Upper lobe of left lung (tissue), 6 donors: ENCODE measurements around the gene ULK4. TPM values are rescaled to one million over a fixed set of nuclear protein-coding genes. Genes with fewer than 3 reads are reported as not detected.

ENCODE experiments used
- ATAC-seq, 2 donors: fragments of 200-7000 bp; cut with Tn5 transposase; one replicate each; pipeline ENCODE4 v1.9.1; 2022; ENCODE audit warnings: mild to moderate bottlenecking in 2 of 2, moderate library complexity in 2 of 2; ENCODE audit not compliant: low FRiP score in 2 of 2
- DNase-seq, 2 donors: peaks; one replicate each; pipeline ENCODE4 v3.0.0-alpha.2; 2019 to 2020
- H3K27ac ChIP-seq, 4 donors: fragments of 200-600 bp; sonication (generic); one replicate each; pipeline ENCODE4 v1.5.1; 2016 to 2019
- H3K27me3 ChIP-seq, 4 donors: fragments of 200-600 bp; sonication (generic); one replicate each; pipeline ENCODE4 v1.5.1; 2017 to 2019
- H3K36me3 ChIP-seq, 4 donors: fragments of 200-600 bp; sonication (generic); one replicate each; pipeline ENCODE4 v1.5.1; 2016 to 2019
- H3K4me1 ChIP-seq, 4 donors: fragments of 200-600 bp; sonication (generic); one replicate each; pipeline ENCODE4 v1.5.1; 2018 to 2019
- H3K4me3 ChIP-seq, 4 donors: fragments of 200-600 bp; sonication (generic); one replicate each; pipeline ENCODE4 v1.5.1; 2017 to 2019; ENCODE audit warnings: mild to moderate bottlenecking in 2 of 4, moderate library complexity in 1 of 4
- H3K9me3 ChIP-seq, 4 donors: fragments of 200-600 bp; sonication (generic); one replicate each; pipeline ENCODE4 v1.5.1; 2018 to 2019
- CTCF ChIP-seq, 6 experiments: fragments of 450-650 bp in 4 of 6; fragments of 200-600 bp in 2 of 6; sonication (generic) in 2 of 6; IDR thresholded peaks; one replicate each; pipeline ENCODE4 v1.5.1; 2016 to 2019; ENCODE audit warnings: antibody characterized with exemption in 6 of 6
- EP300 ChIP-seq, 4 donors: sonication (generic); formaldehyde crosslinking; IDR thresholded peaks; one replicate each; pipeline ENCODE4 v1.5.1; 2017; ENCODE audit warnings: antibody characterized with exemption in 4 of 4, control low read depth in 2 of 4
- POLR2A ChIP-seq, 4 donors: fragments of 450-650 bp; IDR thresholded peaks; one replicate each; pipeline ENCODE4 v1.5.1; 2016 to 2017; ENCODE audit warnings: antibody characterized with exemption in 4 of 4, mild to moderate bottlenecking in 2 of 4
- POLR2AphosphoS5 ChIP-seq, 2 donors: sonication (generic); formaldehyde crosslinking; IDR thresholded peaks; one replicate each; pipeline ENCODE4 v1.5.1; 2017; ENCODE audit warnings: antibody characterized with exemption in 2 of 2
- WGBS, 2 donors: methylation state at CpG; one replicate each; pipeline ENCODE4 v1.1.5; 2017 to 2018; 5-methylcytosine and 5-hydroxymethylcytosine counted together
- total RNA-seq, 6 donors: library from RNA; depleted of rRNA in 4 of 6; stranded (reverse); fragments of >200 nt in 4 of 6; gene quantifications; one replicate each; pipeline versions ENCODE4 v1.1.0 to v1.2.1, GENCODE V29; 2016 to 2021
- donor health status: DM: no; HTN: no; CAD: no; lungs with moderate emphysema.
- donor health status: DM: no; HTN: yes; CAD: no; lungs with severe emphysema.

The ULK4 gene
- total RNA-seq, 6 donors from 2014 or later: 9.4 to 76.5 (median 28.1) TPM

GRCh38 chr3:41833628-41834027 lies 128.3 kb downstream of the ULK4 start:
- no peak overlapping the region for H3K4me3 ChIP-seq
- no peaks in the 10 kb centered on the region for H3K4me1 ChIP-seq
- H3K36me3 ChIP-seq: no peaks in the 10 kb centered on the region
- no peak for ATAC-seq
- WGBS, 2 donors: 83 to 97% methylated on average over 3 of the region's 3 CpGs
- DNase-seq: no peak
- no peaks in the 10 kb centered on the region for H3K27me3 ChIP-seq
- TF ChIP-seq CTCF (IDR thresholded peaks at IDR 0.05): no peak
- no peak for TF ChIP-seq POLR2AphosphoS5 (IDR thresholded peaks at IDR 0.05)
- TF ChIP-seq EP300 (IDR thresholded peaks at IDR 0.05): no peak
- TF ChIP-seq POLR2A (IDR thresholded peaks at IDR 0.05): no peak
- no peaks in the 10 kb centered on the region for H3K9me3 ChIP-seq
- no peak overlapping the region for H3K27ac ChIP-seq

GRCh38 chr3:41819236-41819635 lies 142.7 kb downstream of the ULK4 start:
- Histone ChIP-seq H3K36me3 (no peaks in the 10 kb centered on the region), H3K4me1 (no peaks in the 10 kb centered on the region), H3K27me3 (no peaks in the 10 kb centered on the region), H3K4me3 (no peak overlapping the region), H3K27ac (no peak overlapping the region), H3K9me3 (no peaks in the 10 kb centered on the region)
- 61 to 77% methylated on average over 3 of the region's 3 CpGs for WGBS, 2 donors
- DNase-seq (no peak), ATAC-seq (no peak)
- no peak for TF ChIP-seq EP300 (IDR thresholded peaks at IDR 0.05)
- TF ChIP-seq POLR2A (IDR thresholded peaks at IDR 0.05): no peak
- no peak for TF ChIP-seq POLR2AphosphoS5 (IDR thresholded peaks at IDR 0.05)
- TF ChIP-seq CTCF (IDR thresholded peaks at IDR 0.05): no peak

GRCh38 chr3:41808618-41809017 lies 153.3 kb downstream of the ULK4 start:
- no peaks in the 10 kb centered on the region for H3K4me1 ChIP-seq
- 85 to 88% methylated on average over 8 of the region's 8 CpGs for WGBS, 2 donors
- DNase-seq: peak in 1 of 2 donors; percentile 22
- TF ChIP-seq CTCF (IDR thresholded peaks at IDR 0.05) (no peak), POLR2A (IDR thresholded peaks at IDR 0.05) (no peak), EP300 (IDR thresholded peaks at IDR 0.05) (no peak), POLR2AphosphoS5 (IDR thresholded peaks at IDR 0.05) (no peak)
- no peaks in the 10 kb centered on the region for H3K27me3 ChIP-seq
- H3K4me3 ChIP-seq: no peak overlapping the region
- H3K36me3 ChIP-seq: no peaks in the 10 kb centered on the region
- H3K27ac ChIP-seq: no peak overlapping the region
- H3K9me3 ChIP-seq: no peaks in the 10 kb centered on the region
- ATAC-seq: no peak

GRCh38 chr3:41808152-41808551 lies 153.8 kb downstream of the ULK4 start:
- no peak for TF ChIP-seq POLR2A (IDR thresholded peaks at IDR 0.05)
- no peak for TF ChIP-seq EP300 (IDR thresholded peaks at IDR 0.05)
- no peak for TF ChIP-seq POLR2AphosphoS5 (IDR thresholded peaks at IDR 0.05)
- TF ChIP-seq CTCF (IDR thresholded peaks at IDR 0.05): no peak
- Histone ChIP-seq H3K4me1 (no peaks in the 10 kb centered on the region), H3K4me3 (no peak overlapping the region), H3K27ac (no peak overlapping the region), H3K27me3 (no peaks in the 10 kb centered on the region), H3K9me3 (no peaks in the 10 kb centered on the region), H3K36me3 (no peaks in the 10 kb centered on the region)
- WGBS, 2 donors: 92 to 100% methylated on average over 1 of the region's 1 CpG
- DNase-seq (no peak), ATAC-seq (no peak)

- no peaks in the 10 kb centered on the region for H3K9me3 ChIP-seq
- no peaks in the 10 kb centered on the region for H3K36me3 ChIP-seq
- H3K4me3 ChIP-seq: no peak overlapping the region
- no peaks in the 10 kb centered on the region for H3K27me3 ChIP-seq
- H3K27ac ChIP-seq: no peak overlapping the region
- no peak for ATAC-seq
- no peak for TF ChIP-seq EP300 (IDR thresholded peaks at IDR 0.05)
- TF ChIP-seq POLR2A (IDR thresholded peaks at IDR 0.05): no peak
- no peak for TF ChIP-seq CTCF (IDR thresholded peaks at IDR 0.05)
- no peak for TF ChIP-seq POLR2AphosphoS5 (IDR thresholded peaks at IDR 0.05)
- WGBS, 2 donors: 89 to 90% methylated on average over 5 of the region's 5 CpGs
- no peaks in the 10 kb centered on the region for H3K4me1 ChIP-seq
- no peak for DNase-seq
Observed at GRCh38 chr3:41794748-41795589, 166.9 kb downstream of the ULK4 start.
